Bronchial epithelial cell (primary cell): ENCODE results near the gene DNAJC15. TPM values are rescaled to one million over a fixed set of nuclear protein-coding genes. Genes with fewer than 3 reads are reported as not detected.
"Not testable (repeated sequence)": the region's sequence is repeated elsewhere in the genome, so short reads cannot be mapped to it uniquely, and the experiment has no call there.

Experiments used
- DNase-seq: peaks from one replicate; pipeline ENCODE4 v3.0.0-alpha.2; 2010; ENCODE audit warnings: low read depth
- FAIRE-seq: peaks from 2 replicates; lab custom pipeline; 2011; peaks lifted over from hg19 to GRCh38; lab: Jason Lieb, UNC
- H3K27me3 ChIP-seq: 2 replicates; pipeline ENCODE4 v1.5.1; 2011; ENCODE audit warnings: low read length; ENCODE audit not compliant: control insufficient read depth, insufficient read depth
- H3K36me3 ChIP-seq: 2 replicates; pipeline ENCODE4 v1.5.1; 2011; ENCODE audit warnings: low read length; ENCODE audit not compliant: control insufficient read depth, insufficient read depth
- H3K4me3 ChIP-seq: 2 replicates; pipeline ENCODE4 v1.5.1; 2011; ENCODE audit warnings: mild to moderate bottlenecking, low read depth, low read length, control low read depth
- CTCF ChIP-seq: IDR thresholded peaks from 2 replicates; pipeline ENCODE4 v1.5.1; 2011; ENCODE audit warnings: mild to moderate bottlenecking, moderate library complexity, low read length, control low read depth, inconsistent platforms; ENCODE audit not compliant: insufficient read depth, severe bottlenecking
- total RNA-seq: library from RNA; depleted of rRNA; stranded (reverse); fragments of >200 nt; gene quantifications from 2 replicates; pipeline ENCODE4 v1.2.1, GENCODE V29; 2014

The DNAJC15 gene
- total RNA-seq, 1 donor from 2014 or later, result 4.2 TPM

GRCh38 chr13:43033038-43033437 lies 9.7 kb downstream of the DNAJC15 start:
- no peaks in the 10 kb centered on the region for H3K27me3 ChIP-seq
- FAIRE-seq (no peak), DNase-seq (no peak)
- no peak for TF ChIP-seq CTCF
- no peak overlapping the region for H3K4me3 ChIP-seq
- no peaks in the 10 kb centered on the region for H3K36me3 ChIP-seq

GRCh38 chr13:43036351-43037250 lies 13.2 kb downstream of the DNAJC15 start:
- Histone ChIP-seq H3K36me3 (no peaks in the 10 kb centered on the region), H3K27me3 (no peaks in the 10 kb centered on the region), H3K4me3 (no peak overlapping the region)
- FAIRE-seq (no peak), DNase-seq (no peak)
- TF ChIP-seq CTCF, result no peak

- H3K4me3 ChIP-seq, result no peak overlapping the region
- DNase-seq, result no peak
- no peaks in the 10 kb centered on the region for H3K36me3 ChIP-seq
- no peak for TF ChIP-seq CTCF
- no peak for FAIRE-seq
- H3K27me3 ChIP-seq, result no peaks in the 10 kb centered on the region
These were observed 16.6 kb downstream of the DNAJC15 start for GRCh38 chr13:43039966-43040365.

- not testable (repeated sequence) for H3K27me3 ChIP-seq, H3K36me3 ChIP-seq, H3K4me3 ChIP-seq, DNase-seq, FAIRE-seq
These were observed 17.4 kb downstream of the DNAJC15 start for GRCh38 chr13:43040581-43041368.

- Histone ChIP-seq H3K4me3 (no peak overlapping the region), H3K36me3 (no peaks in the 10 kb centered on the region), H3K27me3 (no peaks in the 10 kb centered on the region)
- FAIRE-seq (no peak), DNase-seq (no peak)
- TF ChIP-seq CTCF, result no peak
These were observed 18.1 kb downstream of the DNAJC15 start for GRCh38 chr13:43041369-43041921.

- DNase-seq (no peak), FAIRE-seq (no peak)
- TF ChIP-seq CTCF, result no peak
- H3K27me3 ChIP-seq, result no peaks in the 10 kb centered on the region
- H3K36me3 ChIP-seq, result no peaks in the 10 kb centered on the region
- H3K4me3 ChIP-seq, result no peak overlapping the region
These were observed 19.1 kb downstream of the DNAJC15 start for GRCh38 chr13:43042410-43042921.
